GM21737 (cell line): ENCODE results near the gene SDK1.

Experiments used
- ATAC-seq: cut with Tn5 transposase; IDR thresholded peaks from one replicate; pipeline ENCODE4 v1.9.1; 2021; ENCODE audit warnings: mild to moderate bottlenecking, moderate library complexity; ENCODE audit not compliant: unreplicated experiment

SDK1 gene

DNA sequence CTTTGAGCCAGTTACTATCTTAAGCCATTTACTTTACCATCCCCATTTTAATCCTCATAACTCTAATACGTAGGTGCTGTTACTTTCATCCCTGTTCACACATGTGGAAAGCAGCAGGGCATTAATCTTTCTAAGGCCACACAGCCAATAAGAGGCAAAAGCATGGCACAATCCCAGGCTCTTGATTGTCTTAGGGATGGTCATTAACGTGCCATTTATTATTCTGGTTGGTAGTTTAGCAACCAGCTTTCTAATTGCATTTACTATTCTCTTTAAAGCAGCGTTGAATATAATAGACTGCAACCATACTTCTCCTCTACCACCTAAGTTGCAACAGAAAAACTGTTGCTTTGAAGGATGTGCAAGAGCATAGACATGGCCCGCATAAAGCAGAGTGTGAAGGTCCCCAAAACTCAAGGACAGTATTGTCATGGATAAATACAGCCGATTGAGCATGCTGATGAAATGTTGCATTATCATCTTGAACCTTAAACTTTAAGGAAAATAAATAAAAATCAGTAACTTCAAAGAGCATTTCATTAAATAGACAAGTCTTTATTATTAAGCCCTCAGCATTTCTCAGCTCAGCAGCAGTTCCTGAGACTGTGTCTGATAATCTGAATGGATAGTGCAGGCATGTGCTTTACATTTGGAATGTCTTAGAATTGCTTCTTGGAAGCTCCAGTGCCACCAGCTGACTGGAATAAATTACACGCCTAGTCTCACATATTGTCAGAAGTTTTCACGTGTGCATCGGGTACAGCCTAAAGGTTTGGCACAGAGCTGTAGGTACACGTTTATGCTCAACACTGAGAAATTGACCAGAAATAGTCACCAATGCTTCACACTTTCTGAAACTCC, 467.1 kb downstream of the SDK1 start:
- no peak for ATAC-seq

DNA sequence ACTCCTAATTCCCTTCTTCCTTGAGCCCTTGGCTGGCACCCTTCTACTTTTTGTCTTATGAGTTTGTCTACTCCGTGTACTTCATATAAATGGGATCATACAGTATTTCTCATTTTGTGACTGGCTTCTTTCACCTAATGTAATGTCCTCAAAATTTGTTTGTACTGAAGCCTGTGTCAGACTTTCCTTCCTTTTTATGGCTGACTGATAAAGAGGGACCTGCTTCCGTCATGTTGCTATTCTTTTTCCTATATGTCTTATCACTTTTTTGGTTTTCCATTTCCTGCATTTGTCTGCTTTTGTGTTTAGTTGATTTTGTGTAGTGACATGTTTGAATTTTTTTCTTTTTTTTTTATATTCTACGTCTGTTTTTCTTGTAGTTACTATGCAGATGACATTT, 470.9 kb downstream of the SDK1 start:
- no peak for ATAC-seq

DNA sequence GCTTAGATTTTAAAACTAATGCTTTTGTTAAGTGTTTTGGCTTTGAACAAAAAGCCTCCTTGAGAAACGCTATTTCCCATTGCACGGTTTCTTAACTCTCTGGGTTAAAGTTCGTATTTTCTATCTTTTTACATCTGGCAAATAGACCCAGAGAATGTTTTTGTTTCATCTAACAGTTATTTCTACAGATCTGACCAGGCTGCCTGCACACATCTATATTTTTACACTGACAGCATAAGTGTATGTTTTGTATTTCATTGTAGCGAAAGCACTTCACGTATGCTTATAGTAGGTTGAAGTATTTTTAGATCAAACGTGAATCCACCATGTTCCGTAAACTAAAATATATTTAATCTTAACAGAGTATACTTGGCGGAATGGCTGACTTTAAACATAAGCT, 477.3 kb downstream of the SDK1 start:
- ATAC-seq, result no peak

DNA sequence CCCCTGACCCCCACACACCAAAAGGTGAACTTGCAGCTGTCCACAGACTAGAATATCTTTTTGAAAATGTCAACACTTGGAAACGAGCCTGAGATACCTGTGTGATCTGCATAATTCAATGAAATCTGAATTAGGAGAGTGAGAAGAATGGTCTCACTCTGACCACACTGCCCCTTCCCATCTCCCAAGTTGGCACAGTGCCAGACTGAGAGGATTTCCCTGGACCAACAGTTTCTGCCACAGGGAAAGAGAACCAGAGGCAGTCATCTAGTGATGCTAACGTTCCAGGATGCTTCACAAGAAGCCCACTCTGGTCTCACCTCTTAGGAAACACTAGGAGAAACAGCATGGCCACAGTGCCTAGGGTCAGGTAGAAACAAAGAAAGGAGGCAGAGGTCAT, 479.0 kb downstream of the SDK1 start:
- no peak for ATAC-seq

DNA sequence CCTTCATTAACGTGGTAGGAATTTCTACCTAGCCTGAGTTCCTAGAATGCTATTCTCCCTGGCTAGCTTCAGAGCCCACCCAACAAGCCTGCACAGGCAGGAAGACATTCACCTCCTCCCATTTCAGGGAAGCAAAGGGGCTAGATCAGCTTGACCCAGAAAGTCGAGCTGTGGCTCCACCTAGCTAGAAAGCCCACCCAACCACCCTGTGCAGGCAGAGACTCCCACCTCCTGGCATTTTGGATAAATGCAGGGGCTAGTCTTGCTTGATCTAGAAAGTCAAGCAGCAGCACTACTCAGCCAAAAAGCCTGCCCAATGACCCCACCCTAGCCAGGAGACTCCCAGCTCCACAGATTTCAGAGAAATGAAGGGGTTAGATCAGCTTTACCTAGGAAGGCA, 479.5 kb downstream of the SDK1 start:
- ATAC-seq, result no peak

DNA sequence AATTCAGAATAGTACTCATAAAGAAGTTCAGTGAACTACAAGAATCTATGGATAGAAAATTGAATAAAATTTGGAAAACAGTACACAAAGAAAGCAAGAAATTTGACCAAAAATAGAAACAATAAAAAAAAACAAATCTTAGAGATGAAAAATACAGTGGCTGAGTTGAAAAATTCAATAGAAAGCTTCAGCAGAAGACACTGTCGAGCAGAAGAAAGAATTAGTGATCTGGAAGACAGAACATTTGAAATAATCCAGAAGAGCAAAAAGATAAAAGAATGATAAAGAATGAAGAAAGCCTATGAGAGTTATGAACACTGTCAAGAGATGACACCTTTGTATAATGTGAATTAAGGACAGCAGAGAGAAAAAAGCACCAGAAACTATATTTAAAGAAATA, 480.6 kb downstream of the SDK1 start:
- ATAC-seq, result no peak

DNA sequence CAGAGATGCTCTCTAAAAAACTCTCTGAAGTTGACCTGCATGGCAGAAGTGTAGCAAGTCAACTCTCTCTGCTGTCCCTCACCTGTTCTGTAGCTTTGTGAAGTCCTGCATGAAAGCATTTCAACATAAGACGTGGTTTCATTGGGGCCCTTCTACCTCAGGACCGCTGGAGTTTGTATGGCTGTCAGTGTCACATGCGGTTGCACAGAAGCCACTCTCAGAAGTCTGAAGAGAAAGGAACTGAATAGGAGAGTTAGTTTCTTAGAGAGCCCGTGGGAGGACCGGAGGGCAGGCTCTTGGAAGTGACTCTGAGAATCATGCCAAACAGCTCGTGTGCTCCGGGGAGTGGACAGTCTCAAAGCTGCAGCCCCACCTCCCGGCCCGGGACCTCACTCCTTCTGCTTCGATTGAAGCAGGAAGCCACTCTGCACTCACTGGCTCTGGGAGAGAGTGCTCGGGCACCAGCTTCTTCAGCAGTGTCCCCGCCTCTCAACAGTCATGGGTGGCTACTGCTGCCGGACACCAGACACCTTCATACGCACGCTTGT, 486.7 kb downstream of the SDK1 start:
- ATAC-seq, result no peak

DNA sequence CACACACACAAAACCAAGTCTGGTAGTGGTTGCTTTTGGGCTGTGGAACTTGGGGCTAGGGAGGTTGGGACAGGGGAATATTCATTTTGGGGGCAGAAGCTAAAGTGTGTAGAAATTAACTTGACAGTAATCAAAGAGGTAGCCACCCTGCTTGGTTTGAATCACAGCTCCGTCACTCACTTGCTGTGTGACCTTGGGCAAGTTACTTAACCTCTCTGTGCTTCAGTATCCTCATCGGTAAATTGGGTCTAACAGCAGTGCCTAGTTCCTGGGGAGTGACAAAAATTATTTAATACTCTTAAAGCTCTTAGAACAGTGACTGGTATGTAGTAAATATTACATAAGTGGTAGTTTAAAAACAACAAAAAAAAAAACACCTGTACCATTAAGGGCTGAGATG, 489.8 kb downstream of the SDK1 start:
- ATAC-seq, result no peak

DNA sequence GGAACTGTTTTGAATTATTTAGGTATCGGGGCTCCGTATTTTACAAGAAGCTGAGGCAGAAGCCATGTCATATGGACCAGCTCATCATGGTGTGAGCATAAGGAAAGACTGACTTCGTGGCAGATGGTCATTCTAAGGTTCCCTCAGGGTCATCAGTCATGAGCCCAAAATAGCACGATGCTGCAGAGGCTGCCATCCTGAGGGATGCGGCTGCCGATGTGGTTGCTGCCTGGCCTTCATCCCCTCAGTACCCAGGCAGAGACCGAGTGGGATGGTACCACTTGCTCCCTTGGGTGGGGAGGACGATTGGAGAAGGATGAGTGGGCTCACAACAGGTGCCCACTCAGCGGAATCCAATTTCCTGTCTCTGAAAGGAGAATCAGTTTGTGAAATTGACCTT, 490.3 kb downstream of the SDK1 start:
- no peak for ATAC-seq

DNA sequence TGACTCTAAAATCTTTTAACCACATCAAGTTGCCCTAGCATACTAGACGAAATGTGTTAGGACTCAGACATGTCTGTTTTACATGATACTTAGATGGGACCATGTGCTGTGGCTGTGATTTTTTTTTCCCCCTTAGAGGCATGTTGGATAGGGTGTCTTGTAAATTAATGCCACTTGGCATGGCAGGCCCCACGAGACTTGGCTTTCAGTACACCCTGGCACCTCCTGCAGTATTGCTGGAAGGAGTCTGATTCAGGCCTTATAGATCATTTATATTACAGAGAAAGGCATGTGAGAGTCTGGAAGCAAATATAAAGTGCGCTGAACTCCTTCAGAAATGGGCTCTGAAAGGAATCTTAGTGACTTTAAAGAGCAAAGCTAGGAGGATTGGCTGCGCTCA, 494.1 kb downstream of the SDK1 start:
- ATAC-seq, result no peak

DNA sequence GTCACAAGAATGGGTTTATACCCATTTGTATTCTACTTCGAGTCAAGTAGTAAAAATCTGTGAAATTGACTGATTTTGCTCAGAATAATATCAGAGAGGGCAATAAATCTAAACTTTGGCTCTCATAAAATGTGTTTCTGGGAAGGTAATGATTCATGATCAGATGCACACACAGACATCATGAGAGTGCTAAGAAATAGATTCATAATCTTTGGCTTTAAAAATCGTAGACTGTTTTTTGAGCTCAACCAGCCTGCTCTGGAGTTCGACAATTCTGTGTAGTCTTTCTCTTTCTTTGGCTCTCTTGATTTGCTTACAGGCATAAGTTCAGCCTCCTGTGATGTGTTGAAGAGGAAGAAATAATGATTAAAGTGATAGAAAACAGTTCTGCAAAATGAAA, 494.7 kb downstream of the SDK1 start:
- no peak for ATAC-seq

DNA sequence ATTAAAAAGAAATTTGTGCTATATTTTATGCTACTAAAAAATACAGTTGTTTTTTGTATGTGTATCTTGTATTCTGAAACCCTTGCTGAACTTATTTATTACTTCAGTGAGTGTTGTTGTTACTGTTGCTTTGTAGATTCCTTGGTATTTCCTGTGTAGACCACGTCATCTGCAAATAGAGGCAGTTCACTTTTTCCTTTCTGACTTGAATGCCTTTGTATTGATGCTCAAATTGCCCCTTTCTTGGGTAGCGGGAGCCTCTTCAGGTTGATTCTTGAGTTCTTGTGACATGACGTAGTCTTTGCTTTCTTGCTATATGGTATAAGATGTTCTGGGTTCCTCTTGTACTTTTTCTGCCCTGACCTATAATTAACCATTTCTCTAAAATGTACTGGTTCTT, 504.1 kb downstream of the SDK1 start:
- ATAC-seq, result no peak

DNA sequence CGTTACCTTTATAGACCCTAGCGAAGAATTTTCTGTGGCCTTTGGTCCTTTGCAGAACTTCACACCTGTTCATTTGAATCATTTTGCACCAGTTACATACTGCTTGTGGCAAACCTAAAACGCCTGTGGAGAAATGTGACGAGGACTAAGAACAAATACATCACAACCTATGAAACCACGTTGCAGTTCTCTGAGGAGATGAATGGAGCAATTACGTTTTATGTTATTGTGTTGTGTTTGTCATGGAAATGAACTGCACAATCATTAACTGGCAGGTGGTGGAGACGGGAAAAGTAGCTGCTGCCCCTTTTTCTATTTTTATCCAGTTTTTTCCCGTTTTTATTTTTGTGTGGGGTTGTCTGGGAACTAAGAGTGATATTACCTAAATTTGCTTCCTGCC, 505.5 kb downstream of the SDK1 start:
- ATAC-seq, result no peak

DNA sequence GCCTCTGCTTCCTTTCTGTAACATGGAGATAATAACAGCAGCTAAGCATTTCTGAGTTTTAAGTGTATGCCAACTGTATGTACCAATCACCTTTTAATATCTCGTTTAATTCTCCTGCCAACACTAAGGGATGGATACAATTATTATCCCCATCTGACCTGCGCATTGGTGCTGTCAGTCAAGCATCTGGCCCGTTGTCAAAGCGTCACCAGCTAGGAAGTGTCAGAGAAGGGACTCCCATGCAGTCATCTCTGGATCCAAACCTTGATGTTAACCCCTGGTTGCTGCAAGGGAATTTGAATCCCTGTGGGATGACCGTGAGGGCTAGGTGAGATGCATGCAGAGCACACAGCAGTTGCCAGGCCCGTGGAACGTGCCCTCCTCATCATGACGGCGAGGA, 506.8 kb downstream of the SDK1 start:
- no peak for ATAC-seq

DNA sequence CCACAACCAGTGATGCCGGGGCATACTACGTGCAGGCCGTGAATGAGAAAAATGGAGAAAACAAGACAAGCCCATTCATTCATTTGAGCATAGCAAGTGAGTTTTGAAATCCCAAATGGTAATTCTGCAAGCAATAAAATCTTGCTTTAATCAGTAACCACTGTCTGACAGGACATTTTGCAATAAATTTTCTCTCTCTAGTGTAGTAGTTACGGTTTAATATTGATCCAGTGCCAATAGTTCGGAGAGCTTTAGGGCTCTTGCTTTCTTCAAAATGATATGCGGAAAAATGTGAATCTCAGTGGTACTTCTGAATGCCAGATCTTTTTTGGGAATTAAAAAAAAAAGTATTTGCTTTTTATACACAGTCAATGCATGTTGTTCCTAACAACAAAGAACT, 520.4 kb downstream of the SDK1 start:
- ATAC-seq, result no peak

DNA sequence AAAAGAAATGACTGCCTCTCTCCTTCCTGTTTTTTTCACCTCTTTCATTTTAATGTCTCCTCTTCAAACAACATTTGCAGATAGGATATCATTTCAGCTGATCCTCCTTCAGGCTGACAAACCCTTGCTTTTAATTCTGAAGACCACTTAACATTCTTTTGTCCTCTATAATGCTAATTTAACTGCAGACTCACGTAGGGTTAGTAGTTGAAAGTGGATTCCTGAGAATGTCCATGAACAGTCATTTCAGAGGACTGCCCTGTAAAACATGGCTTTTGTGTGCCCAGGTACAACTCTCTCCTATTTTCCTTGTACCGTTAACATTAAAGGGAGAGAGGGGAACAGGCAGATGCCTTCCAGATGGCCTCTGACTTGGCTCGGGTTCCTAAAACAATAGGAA, 524.4 kb downstream of the SDK1 start:
- ATAC-seq, result no peak

DNA sequence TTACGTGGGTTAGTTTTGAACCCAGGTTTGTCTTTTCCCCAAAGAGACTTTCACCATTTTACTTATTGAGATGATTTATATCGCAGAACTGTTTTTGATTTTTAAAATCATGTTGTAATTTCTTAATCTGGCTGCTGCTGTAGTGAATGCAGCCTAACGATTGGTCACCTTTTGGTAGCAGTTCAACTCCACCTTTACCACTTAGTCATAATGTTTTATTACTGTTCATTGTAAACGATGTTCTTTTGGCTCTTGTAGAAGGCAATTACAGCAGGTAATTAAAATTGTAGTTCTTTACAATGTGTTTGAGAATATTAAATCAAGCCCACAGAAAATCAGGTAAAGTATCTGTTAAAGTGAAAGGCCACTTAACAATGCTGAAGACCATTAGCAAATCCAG, 531.1 kb downstream of the SDK1 start:
- no peak for ATAC-seq

DNA sequence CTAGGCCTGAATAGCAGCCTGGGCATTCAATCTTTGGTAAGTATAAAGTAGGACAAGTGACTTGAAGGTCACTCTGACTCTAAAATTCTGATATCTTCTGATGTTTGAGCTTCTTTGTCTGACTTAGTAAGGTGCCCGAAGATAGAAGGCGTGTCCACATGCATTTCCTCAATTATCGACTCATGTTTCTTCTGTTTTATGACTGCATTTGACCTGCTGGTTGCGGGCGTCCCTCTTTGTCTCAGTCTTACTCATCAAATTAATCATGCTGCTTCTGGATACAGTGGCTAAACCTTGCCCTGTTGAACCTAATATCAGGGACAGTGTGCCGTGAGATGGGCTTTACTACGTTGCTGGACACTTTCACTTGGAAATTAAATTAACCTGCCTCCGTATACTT, 534.1 kb downstream of the SDK1 start:
- no peak for ATAC-seq

DNA sequence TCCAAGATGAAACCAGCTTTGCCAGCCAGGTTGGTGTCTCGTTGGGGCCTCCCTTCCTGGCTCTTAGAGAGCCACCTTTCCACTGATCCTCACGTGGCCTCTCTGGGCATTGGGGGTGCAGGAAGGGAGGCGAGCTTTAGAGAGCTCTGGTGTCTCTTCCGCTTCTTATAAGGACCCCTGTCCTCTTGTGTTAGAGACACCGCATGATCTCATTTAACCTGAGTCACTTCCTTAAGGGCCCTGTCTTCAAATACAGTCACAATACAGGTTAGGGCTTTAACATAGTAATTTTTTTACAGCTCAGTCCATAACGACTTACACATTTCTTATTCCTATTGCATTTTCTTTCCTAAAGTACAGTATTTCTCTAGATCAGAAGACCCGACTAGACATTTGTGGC, 535.8 kb downstream of the SDK1 start:
- no peak for ATAC-seq

DNA sequence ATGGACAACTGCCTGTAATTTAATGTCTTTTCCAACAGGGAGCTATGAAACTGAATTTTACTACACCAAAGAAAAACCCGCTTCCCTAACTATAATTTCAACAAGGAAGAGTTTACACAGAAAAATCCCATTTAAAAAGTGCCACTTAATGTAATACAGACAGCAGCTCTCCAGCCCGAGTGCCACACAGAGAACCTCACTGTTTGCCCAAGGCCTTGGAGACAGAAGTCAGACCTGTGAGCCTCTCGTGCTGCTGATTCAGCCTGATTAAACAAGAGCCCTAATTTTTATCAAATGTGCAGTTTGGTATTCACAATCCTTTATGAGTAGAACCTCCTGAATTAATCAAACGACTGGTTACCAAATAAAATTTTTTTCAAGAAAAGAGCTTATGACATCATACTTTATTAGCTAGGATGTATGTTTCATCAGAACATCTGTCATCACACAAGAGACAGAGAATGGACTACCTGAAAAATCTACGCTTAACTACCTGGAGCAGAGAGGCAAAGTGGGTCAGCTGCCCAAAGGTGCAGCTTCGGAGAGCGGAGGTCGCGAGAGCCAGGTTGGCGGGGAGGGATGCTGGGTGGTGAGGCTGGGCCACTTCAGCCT, 543.6 kb downstream of the SDK1 start:
- no peak for ATAC-seq

DNA sequence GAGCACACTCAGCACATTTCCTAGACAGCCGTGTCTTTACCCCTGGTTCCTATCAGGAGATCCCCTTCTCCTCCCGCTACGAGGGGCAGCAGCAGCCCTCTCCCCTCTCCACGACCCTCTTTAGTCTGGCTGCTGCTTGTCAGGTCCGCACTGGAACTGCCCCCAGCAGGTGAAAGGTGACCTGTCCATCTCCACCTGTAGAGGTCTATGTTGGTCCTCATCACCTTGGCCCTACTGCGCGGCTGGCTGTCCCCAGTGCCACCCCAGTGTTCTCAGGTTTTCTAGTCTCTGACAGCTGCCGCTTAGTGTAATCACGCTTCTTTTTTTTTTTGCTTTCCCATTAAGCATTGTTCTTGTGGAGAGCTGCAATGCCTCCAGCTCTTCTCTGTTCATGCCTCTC, 545.7 kb downstream of the SDK1 start:
- no peak for ATAC-seq

DNA sequence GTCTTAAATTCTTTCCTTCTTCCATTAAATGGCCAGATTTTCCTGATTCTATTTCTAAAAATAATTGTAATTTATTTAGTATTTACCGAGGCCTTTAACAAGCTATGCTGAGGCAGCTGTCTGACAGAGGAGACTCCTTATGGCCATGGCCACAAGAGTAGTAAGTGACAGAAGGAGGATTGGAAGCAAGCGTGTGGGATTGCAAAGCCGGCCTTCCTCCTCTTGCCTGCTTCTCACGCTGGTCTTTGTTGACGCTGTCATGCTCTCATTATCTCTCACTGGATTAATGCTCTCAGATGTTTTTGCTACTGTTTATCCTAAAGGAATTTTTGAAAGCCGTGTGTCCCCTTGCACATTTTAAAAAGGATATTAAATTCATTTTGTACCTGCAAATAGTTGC, 546.3 kb downstream of the SDK1 start:
- ATAC-seq, result no peak

DNA sequence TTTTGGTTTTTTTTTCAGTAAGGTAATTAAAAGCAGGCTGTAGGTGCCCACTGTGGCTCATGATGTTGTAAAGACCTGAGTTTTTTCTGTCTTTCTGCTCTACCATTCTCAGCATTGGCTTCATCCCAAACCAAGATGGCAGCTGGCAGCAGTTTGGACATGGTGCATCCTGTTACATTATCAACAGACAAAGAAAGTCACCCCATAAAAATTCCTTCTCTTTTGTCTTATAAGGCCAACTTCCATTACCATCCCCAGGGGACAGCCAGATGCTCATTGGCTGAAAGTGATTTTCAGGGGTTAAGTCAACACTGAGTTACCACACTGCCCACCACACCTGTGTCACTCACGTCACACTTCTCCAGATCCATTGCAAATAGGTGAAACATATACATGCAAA, 558.4 kb downstream of the SDK1 start:
- no peak for ATAC-seq
